HG02642 (cell line): ENCODE data around the gene ADRA1B.
"Not testable (repeated sequence)": the region's sequence is repeated elsewhere in the genome, so short reads cannot be mapped to it uniquely, and the experiment has no call there.

Source experiments
- ATAC-seq: cut with Tn5 transposase; IDR thresholded peaks from one replicate; pipeline ENCODE4 v1.9.1; 2021; ENCODE audit warnings: mild to moderate bottlenecking; ENCODE audit not compliant: unreplicated experiment, poor library complexity

Gene ADRA1B

GRCh38 chr5:159961176-159962160 lies 45.2 kb downstream of the ADRA1B start:
- ATAC-seq: no peak

GRCh38 chr5:159962214-159962613 lies 45.9 kb downstream of the ADRA1B start:
- no peak for ATAC-seq

GRCh38 chr5:159963935-159964334 lies 47.7 kb downstream of the ADRA1B start:
- no peak for ATAC-seq

- no peak for ATAC-seq
These were observed 49.0 kb downstream of the ADRA1B start for GRCh38 chr5:159965031-159965837.

- not testable (repeated sequence) for ATAC-seq
These were observed 49.5 kb downstream of the ADRA1B start for GRCh38 chr5:159965838-159966128.

- no peak for ATAC-seq
These were observed 53.7 kb downstream of the ADRA1B start for GRCh38 chr5:159969966-159970365.

GRCh38 chr5:159971038-159971437 lies 54.8 kb downstream of the ADRA1B start:
- ATAC-seq: no peak

GRCh38 chr5:159971514-159971913 lies 55.2 kb downstream of the ADRA1B start:
- ATAC-seq: no peak

GRCh38 chr5:159971931-159972461 lies 55.7 kb downstream of the ADRA1B start:
- no peak for ATAC-seq

- no peak for ATAC-seq
These were observed 56.5 kb downstream of the ADRA1B start for GRCh38 chr5:159972538-159973362.

- ATAC-seq: no peak
These were observed 59.3 kb downstream of the ADRA1B start for GRCh38 chr5:159975462-159976019.

GRCh38 chr5:159976921-159977320 lies 60.6 kb downstream of the ADRA1B start:
- no peak for ATAC-seq

GRCh38 chr5:159978358-159978757 lies 62.1 kb downstream of the ADRA1B start:
- ATAC-seq: no peak

- ATAC-seq: no peak
These were observed 66.3 kb downstream of the ADRA1B start for GRCh38 chr5:159982421-159983173.

- ATAC-seq: peak; percentile 95
These were observed 70.9 kb downstream of the ADRA1B start for GRCh38 chr5:159987031-159987674.

GRCh38 chr5:159990506-159990905 lies 74.2 kb downstream of the ADRA1B start:
- no peak for ATAC-seq

GRCh38 chr5:159992566-159992965 lies 76.3 kb downstream of the ADRA1B start:
- no peak for ATAC-seq

- no peak for ATAC-seq
These were observed 76.9 kb downstream of the ADRA1B start for GRCh38 chr5:159993194-159993593.

GRCh38 chr5:159995907-159996306 lies 79.6 kb downstream of the ADRA1B start:
- ATAC-seq: no peak
